ENCODE data around the gene DNAJC5.
"Not testable (repeated sequence)": the region's sequence is repeated elsewhere in the genome, so short reads cannot be mapped to it uniquely, and the experiment has no call there.

DNAJC5 gene, protein sequence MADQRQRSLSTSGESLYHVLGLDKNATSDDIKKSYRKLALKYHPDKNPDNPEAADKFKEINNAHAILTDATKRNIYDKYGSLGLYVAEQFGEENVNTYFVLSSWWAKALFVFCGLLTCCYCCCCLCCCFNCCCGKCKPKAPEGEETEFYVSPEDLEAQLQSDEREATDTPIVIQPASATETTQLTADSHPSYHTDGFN

DNA sequence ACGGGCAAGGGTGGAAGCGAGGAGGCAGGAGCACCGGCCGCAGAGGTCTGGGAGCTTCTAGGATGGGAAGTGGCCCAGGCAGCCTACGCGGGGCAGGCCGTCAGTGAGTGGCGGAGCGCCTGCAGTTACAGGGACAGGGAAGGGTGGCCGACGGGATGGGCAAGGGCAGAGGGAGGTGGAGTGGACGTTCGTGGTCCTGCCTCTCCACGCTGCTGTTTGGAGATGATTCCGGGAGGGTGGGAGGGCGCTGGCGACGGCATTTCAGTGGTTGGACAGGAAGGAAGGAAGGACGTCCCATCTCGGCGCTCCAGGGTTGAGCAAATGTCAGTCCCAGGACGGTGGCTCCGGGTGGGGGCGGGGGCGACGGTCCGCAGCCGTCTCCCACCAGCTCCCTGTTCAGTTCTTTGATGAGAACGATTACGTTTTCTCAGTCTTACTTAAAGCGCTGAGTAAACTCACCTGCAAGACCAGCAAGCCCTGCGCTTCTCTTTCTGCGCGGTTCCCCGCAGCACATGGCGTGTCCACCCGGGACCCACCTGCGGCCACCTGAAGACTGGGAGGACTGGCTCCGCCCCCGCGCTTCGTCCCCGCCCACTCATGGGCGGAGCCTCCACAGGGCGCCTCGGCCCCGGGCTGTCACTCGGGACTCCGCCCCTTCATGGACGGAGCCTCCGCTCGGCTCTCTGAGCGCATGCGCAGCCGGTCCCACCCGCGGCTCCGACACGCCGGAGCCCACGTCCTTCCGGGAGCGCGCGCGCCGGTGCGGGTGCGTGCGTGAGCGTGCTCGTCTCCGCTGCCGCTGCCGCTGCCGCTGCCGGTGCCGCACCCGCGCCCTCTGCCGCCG, at the start of gene DNAJC5:
TSS of gene DNAJC5 (plus strand) at position 769 of the 844 bp plus-strand sequence. CDS start 33,220 bp downstream, outside the sequence.
- no peak for FAIRE-seq

DNA sequence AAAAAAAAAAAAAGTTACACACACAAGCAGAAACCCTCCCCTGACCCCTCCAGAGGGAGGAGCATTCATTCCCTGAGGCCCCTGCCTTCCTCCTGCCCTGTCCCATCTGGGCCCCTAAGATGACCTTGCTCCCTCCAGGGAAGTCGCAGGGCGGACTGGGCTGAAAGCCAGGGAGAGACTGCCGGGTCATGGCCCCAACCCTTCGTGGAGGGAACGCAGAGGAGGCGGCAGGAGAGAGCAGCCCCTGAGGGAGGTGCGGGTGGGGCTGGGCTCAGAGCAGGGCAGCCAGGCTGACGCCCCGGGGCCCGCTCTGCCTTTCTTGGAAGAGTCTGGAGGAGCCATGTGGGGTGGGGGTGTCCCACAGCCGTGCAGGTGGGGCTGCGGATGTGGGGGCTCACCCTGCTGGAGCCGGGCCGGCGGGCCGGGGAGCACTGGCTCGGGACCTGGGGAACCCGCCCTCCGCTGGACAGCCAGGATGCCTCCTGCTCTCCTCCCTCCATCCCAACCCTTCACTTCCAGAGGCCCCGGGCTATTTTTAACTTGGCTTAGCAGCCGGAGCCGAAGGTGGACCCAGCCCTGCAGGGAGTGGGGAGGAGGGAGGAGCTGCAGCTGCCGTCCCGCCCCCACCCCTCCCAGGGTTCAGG, 48.7 kb upstream of the DNAJC5 start:
- FAIRE-seq, result no peak

DNA sequence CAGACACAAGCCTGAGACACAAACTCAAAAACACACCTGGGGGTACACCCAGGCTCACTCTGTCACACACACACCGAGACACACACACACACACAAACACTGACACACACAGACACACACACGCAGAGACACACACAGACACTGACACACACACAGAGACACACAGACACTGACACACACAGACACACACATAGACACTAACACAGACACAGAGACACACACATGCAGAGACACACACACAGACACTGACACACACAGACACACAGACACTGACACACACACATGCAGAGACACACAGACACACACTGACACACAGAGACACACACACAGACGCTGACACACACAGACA, 48.1 kb upstream of the DNAJC5 start:
- FAIRE-seq, result no peak

DNA sequence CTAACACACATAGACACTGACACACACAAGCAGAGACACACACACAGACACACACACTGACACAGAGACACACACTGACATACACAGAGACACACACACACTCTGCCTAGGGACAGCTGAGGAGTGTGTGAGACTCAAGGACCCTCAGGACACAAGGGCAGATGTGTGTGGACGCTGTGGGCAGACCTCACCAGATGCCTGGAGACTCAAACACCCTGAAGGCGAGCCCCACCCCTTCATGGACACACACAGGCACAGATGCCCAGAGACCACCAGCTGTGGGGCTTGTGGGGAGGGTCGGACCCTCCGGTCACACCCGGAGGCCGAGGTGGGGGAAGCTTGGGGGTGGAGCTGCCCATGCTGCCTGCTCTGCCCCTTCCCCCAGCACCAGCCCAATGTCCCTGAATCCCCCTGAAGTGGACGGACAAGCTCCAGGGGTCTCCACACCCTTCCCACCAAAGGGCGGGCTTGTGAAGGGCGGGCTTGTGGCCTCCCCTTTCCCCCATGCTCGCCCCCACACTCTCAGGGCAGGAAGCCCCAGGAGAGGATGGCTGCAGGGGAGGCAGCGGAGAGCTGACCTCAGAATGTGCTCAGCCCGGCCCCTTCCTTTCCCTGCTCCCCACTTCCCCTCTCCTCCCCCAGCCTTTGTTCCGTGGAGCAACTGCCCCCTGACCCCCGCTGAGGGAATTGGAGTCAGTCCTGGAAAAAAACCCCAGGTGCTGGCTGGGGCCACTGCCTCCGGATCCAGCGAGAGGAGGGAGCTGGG, 47.5 kb upstream of the DNAJC5 start:
- no peak for FAIRE-seq

DNA sequence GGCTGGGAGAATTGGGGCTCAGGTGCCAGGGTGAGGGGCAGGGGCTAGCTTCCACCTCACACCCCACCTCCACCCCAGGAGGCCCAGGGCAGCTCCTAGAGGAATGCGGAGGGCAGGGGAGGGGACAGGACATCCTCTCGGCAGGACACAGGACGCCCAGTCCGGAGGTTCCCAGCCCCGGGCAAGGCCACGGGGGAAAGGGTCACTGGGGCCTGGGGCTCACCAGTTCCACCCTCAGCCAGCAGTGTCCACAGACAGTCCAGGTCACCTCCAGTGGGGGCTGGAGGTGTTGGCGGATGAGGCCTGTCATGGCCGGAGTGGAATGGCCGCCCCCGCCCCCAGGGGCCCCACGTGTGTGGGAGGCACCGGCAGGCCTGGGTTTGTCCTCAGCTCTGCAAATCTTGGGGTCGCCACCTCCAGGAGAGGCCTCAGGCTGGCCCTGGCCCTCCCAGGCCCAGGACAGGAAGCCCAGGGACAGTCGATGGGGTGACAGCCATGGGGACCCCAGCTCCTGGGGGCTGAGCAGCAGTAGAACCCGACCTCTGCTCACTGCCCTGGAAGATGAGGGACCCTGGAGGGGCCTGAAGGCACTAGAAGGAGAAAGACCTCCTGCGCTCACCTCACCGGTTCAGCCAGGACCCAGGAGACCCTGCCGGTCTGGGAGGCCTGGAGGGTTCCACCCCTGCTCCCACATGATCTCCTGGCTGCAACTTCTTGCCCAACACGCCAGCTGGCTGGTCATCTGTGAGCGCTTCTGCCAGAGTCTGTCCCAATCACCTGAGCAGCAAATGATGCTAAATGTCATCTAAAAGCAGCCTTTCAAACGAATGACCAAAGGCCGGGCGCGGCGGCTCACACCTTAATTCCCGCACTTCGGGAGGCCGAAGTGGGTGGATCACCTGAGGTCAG, 46.7 kb upstream of the DNAJC5 start:
- no peak for FAIRE-seq

DNA sequence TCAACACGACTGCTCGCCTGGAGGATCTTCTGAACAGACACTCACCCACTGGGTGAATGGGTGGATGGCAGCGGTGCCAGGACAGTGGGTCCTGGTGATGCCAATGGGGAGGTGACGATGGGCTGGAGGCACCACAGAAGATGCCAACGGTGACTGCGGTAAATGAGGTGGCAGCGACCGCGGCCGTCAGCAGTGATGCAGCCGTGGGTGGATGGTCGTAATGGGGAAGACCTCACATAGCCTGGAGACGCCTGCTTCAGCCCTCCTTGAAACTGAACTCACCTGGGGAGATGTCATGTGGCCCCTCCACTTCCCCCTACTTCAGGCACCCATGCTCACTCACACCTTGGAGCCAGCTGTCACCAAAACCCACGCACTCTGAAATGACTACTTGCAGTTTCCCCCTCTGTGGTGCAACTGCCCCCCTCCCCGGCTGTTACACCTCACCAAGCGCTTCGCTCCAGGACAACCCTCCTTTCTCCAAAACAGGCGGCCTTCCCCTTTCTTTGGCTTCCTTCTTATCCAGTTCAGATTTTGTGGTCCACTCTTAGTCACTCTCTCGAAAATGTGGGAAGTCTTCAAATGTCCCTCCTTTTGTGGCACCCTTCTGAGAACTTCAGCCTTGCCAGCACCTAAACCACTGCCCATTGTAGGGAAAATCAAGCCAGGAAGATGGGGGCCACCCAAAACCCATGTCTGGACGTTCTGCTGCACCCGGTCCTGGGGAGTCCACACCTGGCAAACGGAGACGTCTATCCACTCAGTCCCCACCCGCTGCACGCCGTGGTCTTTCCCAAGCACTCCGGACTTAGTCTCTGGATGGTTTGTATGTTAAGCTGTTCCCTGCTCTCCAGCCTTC, 44.0 kb upstream of the DNAJC5 start:
- FAIRE-seq, result no peak

DNA sequence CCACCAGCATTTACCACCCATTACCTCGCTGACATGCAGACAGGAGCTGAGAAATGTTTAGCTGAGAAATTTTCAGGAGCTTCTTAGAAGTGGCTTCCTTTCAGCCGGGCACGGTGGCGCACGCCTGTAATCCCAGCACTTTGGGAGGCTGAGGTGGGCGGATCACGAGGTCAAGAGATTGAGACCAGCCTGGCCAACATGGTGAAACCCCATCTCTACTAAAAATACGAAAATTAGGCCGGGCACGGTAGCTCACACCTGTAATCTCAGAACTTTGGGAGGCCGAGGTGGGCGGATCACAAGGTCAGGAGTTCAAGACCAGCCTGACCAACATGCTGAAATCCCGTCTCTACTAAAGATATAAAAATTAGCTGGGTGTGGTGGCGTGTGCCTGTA, 43.4 kb upstream of the DNAJC5 start:
- not testable (repeated sequence) for FAIRE-seq

DNA sequence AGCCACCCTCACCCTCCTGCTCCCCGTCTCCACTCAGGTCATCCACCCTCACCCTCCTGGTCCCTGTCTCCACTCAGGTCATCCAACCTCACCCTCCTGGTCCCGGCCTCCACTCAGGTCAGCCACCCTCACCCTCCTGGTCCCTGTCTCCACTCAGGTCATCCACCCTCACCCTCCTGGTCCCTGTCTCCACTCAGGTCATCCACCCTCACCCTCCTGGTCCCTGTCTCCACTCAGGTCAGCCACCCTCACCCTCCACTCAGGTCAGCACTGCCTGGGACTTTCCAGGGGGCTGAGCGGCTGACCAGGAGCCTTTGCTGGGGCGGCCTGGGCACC, 41.2 kb upstream of the DNAJC5 start:
- not testable (repeated sequence) for FAIRE-seq

DNA sequence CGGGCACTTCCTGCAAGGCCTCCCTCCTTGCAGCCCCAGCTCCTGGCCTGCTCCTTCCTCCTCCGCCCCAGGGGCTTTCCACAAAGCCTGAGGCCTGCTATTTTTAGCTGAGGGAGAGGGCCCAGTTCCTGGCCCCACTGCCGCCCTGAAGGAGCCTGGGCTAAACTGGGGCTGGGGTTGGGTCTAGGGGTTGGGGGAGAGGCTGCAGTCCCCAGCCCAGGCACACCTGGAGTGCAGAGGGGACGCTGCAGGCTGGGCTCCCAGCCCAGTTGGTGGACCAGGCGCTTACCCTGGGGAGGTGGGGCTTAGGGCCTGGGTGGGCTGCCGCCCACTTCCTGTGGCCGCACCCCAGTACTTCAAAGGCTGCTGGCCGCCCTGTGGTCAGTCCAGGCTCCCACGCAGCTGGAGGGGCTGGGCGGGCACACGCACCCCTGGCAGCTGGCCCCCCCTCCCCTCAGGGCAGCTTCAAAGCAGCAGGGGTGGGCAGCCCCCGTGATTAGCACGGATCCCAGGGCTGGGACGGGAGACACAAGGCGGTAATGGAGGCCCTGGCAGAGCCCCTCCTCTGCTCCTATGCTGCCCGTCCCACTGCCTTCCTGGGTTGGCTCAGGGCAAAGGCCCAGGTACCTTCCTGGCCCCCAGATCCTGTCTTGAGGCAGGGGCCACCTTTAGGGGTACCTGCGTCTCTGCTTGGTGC, 40.7 kb upstream of the DNAJC5 start:
- no peak for FAIRE-seq

DNA sequence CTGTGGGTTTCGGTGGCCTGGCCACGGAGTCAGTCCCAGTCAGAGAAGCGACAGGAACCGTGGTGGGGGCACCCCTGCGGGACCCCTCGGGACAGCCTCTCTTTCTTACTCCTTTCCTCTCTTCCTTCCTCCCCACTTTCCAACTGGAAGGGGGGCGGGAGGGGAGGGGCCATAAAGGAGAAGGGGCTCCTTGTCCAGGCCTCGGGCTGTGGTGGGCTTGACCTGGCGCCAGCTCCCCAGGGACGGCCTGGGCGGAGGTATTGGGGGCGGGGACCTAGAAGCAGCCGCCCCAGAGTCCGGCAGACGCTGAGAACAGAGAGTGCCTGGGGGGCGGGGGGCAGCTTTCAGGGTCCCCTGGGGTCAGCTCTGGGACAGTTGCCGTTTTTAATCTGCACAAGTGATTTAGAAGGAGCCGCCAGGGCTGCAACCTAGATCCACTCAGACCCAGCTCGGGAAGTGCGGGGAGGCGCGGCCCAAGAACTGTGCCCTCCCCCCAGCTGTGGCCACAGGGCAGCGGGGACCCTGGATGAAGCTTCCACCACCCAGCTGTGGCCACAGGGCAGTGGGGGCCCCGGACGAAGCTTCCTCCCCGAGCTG, 40.1 kb upstream of the DNAJC5 start:
- no peak for FAIRE-seq

DNA sequence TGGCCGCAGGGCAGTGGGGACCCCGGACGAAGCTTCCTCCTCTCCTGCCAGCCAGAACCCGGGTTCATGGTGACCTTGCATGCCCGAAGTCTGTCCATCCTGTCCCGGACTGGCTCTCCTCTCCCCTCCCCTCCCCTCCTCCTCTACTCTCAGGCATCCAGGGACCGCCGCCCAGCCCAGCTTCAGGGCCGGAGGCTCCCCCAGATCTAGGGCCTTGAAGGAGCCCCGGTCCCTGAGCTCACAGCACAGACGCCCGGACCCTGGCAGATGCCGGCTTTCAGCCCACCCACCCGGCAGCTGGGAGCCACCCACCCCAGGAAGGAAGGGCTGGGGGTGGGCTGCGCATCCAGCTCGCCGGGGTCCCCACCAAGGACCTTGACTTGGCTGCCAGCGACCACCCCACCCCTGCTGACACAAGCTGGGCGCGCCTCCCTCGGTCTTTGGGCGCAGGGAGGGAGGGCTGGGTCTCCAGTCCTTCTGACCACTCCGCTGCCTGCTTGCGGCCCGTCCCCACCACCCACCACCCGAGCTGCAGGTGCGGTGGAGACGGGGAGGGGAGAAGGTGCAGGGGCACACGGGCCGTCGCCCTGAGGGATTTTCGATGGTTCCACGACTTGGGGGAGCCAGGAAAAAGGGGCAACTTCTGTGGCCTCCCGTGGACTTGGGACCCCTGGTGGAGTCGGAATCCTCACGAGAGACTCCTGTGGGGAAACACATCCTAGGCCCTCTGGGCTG, 39.4 kb upstream of the DNAJC5 start:
- no peak for FAIRE-seq

DNA sequence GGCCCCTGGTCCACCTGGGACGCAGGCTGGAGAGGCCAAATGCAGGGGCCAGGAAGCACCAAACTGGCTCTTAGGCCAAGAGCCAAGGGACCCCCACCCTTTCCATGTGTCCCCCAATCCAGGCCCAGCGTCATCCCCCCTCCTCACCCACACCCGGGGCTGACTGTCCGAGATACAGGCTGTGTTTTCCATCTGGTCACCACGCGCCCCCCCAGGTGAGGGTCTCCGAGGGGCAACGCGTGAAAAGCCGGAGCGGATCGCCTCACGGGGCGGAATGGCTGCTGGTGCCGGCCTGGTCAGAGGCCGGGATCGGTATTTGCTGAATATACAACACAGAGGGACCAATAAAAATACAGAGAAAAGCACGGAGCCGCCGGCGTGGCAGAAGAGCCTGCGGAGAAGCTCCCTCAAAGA, 38.8 kb upstream of the DNAJC5 start:
- no peak for FAIRE-seq

DNA sequence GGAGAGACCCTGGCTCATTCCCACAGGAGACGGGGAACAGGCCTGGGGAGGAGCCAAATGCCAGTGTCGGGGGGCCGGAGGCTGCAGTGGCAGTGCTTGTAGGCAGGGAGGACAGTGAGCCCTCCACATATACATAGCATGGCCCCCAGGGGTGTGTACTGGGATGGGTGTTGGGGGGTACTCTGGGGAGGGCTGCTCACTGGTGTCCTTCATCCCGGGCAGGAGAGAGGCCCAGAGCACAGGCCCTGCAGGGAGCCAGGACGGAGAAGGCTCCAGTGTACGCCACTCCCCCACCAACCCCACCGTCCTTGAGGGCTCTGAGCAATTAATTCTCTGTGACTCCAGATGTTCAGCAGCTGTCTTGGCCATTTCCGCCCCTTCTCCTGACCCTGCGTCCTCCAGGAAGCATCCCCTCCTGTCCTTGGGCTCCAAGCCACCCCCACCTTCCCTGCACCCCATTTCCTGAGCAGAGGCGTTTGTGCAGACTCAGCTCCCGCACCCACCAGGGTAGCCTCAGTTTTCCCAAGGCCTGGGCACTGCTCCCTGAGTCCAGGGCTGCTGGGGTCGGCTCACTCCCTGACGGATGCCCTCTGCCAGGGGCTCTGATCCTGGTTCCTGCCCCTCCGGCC, 37.0 kb upstream of the DNAJC5 start:
- FAIRE-seq, result no peak

DNA sequence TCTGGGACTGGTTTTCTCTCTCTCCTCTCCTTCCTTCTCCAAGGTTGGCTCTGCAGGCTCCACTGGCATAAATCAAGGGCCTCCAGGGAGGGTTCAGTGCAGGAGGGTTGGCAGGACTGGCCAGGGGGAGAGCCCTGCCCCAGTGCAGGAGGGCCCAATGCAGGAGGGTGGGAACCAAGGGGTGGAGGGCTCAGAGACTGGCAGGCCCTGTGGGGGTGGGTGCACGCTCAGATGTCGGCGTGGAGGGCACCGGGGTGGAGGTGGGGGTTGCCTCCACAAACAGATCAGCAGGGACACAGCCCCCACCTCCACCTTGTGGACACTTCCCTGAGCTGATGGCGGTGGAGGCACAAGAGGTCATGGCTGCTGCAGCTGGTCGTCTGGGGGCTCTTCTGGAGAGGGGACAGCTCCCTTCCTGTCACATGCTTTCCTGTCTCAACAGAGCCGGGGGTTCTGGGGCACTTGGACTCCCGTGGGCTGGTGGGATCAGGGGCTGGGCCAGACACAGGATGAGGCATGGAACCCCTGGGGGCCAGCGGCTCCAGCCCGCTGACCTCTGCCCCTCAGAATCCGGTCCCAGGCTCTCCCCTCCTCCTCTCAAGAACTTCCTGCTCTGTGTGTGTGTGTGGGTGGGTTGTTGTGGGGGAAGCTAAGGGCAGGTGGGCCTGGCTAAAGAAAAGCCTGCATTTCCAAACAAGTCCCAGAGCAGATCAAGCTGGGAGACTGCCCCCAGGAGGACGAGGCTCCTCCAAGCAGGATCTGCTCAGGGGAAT, 36.3 kb upstream of the DNAJC5 start:
- FAIRE-seq, result no peak

DNA sequence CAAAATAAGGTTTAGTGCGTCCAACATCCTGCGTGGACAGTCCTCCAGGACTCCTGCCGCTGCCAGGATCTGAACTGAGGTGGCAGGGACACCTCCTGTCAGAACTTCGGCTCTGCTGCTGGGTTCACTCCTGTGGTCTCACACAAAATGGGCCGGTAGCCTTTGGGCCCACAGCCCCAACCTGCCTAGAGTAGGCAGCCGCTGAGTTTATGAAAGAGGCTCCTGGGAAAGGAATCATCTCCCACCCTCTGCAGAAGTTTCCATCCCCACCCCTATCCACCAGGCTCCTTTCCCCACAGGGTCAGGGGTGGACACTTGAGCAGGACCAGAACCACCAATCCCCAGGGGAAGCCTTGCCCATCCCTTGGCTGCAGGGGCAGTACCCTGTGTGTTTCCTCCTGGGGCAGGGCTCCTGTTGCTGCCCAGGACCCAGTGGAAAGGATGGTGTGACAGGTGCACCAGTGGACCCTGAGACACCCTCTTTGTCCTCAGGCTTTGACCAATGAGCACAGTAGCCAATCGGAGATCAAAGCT, 35.7 kb upstream of the DNAJC5 start:
- no peak for FAIRE-seq

DNA sequence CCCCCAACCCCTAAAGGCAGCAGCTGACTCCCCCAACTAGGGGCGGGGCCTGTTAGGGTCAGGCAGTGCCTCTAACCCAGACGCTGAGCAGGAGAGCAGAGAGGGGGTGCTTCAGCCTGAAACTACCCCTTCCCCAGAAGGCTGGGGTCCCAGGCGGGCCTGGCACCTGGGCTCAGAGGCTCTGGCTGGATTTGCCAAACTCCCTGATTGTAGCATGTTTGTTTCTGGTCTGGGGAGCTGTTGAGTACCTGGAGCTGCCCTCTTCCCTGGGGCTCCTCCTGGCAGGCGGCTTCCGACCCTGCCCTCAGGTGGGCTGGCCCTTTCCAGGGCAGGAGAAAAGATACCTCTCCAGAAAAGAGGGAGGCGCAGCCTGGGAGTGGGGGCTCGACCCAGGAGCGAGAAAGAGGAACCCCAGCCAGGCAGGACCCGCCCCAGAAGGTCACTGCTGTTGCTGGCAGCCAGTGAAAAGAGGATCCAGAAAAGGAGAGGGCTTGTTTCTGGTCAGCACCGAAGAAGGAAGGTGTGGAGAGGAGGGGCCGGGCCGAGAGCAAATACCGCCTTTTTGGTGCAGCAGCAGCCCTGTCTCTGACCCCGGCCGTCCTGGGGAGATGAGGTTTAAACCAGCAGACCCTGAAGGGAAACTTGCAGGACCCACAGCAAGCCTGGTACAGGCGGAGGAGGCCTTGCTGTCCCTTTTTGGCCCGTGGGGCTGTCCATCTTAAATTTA, 34.4 kb upstream of the DNAJC5 start:
- no peak for FAIRE-seq

DNA sequence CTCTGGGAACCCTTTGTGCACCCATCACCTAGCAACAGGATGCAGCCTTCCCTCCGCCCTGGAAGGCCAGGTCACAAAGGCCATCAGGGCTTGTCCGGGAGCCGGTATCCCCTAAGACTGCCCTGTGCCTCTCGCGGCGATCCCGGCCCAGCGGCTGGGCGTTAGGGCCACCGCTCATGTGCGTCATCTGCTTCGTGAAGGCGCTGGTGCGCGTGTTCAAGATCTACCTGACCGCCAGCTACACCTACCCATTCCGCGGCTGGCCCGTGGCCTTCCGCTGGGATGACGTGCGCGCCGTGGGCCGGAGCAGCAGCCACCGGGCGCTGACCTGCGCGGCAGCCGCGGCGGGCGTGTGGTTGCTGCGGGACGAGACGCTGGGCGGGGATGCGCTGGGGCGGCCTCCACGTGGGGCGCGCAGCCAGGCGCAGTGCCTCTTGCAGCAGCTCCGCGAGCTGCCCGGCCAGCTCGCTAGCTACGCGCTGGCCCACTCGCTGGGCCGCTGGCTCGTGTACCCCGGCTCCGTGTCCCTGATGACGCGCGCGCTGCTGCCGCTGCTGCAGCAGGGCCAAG, 33.5 kb upstream of the DNAJC5 start, which contains the start of gene ABHD16B:
TSS of gene ABHD16B (plus strand) at position 134 of the 570 bp plus-strand sequence. CDS start at position 177, 43 bp downstream.
- FAIRE-seq, result no peak

All from A204.1 (cell line).